K562 (cell line): ENCODE data around the gene SHH. TPM values are rescaled to one million over a fixed set of nuclear protein-coding genes. Genes with fewer than 3 reads are reported as not detected.
A peak's percentile ranks its signal among the peaks of the same experiment; 100 is the strongest.

Experiments
- ATAC-seq: fragments of 200-7000 bp; cut with Tn5 transposase; 3 replicates; pipeline ENCODE4 v1.9.1; 2020; ENCODE audit warnings: moderate library complexity
- BruUV-seq: library from RNA; stranded (reverse); fragments of 400-500 nt; replicated peaks from 2 replicates; lab custom pipeline; 2021; lab: Mats Ljungman, UMichigan
- CTCF ChIA-PET: fragments of 300-600 bp; formaldehyde crosslinking; extraction: SDS; loops from one replicate; lab custom pipeline; 2021; ENCODE audit warnings: low intra/inter-chr PET ratio; lab: Yijun Ruan, JAX
- POLR2A ChIA-PET: fragments of 300-600, 350-650 bp; sonication (Branson Sonifier 250); formaldehyde crosslinking; extraction: SDS; loops from one replicate; lab custom pipeline; 2021; ENCODE audit warnings: antibody characterized with exemption, inconsistent platforms; lab: Yijun Ruan, JAX
- DNase-seq, 4 experiments: peaks; one replicate each; pipeline versions ENCODE4 v3.0.0 to v3.0.0-alpha.2; 2011 to 2018; ENCODE audit warnings: low spot score in 3 of 4, mixed read lengths in 3 of 4; ENCODE audit errors: extremely low read depth in 1 of 4
- FAIRE-seq: peaks from 2 replicates; lab custom pipeline; 2011; peaks lifted over from hg19 to GRCh38; lab: Jason Lieb, UNC
- H2AFZ ChIP-seq: 2 replicates; pipeline ENCODE4 v1.6.0; 2011; ENCODE audit warnings: low read depth, low read length, control low read depth, inconsistent platforms
- H3K27ac ChIP-seq: fragments of 200-600 bp; 3 replicates; pipeline ENCODE4 v1.8.0; 2011; ENCODE audit warnings: low read depth, mild to moderate bottlenecking, control low read depth, inconsistent platforms, low read length, moderate library complexity, mixed read lengths; ENCODE audit errors: extremely low read depth
- H3K27me3 ChIP-seq, 2 experiments: fragments of 300-600 bp in 1 of 2; 2 replicates in 1 of 2; 3 replicates in 1 of 2; pipeline versions ENCODE4 v1.6.0 to v1.8.0; 2011; ENCODE audit warnings: inconsistent platforms in 2 of 2, low read length in 2 of 2, mild to moderate bottlenecking in 1 of 2, mixed read lengths in 1 of 2, moderate library complexity in 1 of 2; ENCODE audit not compliant: control insufficient read depth in 2 of 2, insufficient read depth in 2 of 2
- H3K36me3 ChIP-seq: fragments of 300-600 bp; 3 replicates; pipeline ENCODE4 v1.8.0; 2011; ENCODE audit warnings: mild to moderate bottlenecking, low read length, inconsistent platforms; ENCODE audit not compliant: control insufficient read depth, insufficient read depth
- H3K4me1 ChIP-seq, 2 experiments: fragments of 200-600 bp in 1 of 2; replicated peaks in 1 of 2; 2 replicates in 1 of 2; 3 replicates in 1 of 2; pipeline versions ENCODE4 v1.5.1 to v1.8.0; 2011; ENCODE audit warnings: inconsistent platforms in 2 of 2, low read length in 2 of 2, mild to moderate bottlenecking in 1 of 2, mixed read lengths in 1 of 2, moderate library complexity in 1 of 2; ENCODE audit not compliant: control insufficient read depth in 2 of 2, insufficient read depth in 2 of 2
- H3K4me2 ChIP-seq: 2 replicates; pipeline ENCODE4 v1.6.1; 2011; ENCODE audit warnings: low read length, control low read depth, inconsistent platforms, mixed read lengths; ENCODE audit not compliant: insufficient read depth
- H3K4me3 ChIP-seq: fragments of 200-600 bp; sonication (generic), shearing (Covaris generic); 2 replicates; pipeline ENCODE4 v1.5.1; 2016; ENCODE audit warnings: control low read depth, inconsistent platforms
- H3K79me2 ChIP-seq: fragments of 200-600 bp; 3 replicates; pipeline ENCODE4 v1.8.0; 2011; ENCODE audit warnings: low read length, inconsistent platforms; ENCODE audit not compliant: control insufficient read depth, insufficient read depth
- H3K9ac ChIP-seq, 2 experiments: 2 replicates each; pipeline versions ENCODE4 v1.6.0 to v1.6.1; 2011; ENCODE audit warnings: low read depth in 2 of 2, low read length in 2 of 2, control low read depth in 1 of 2, inconsistent platforms in 1 of 2, mild to moderate bottlenecking in 1 of 2, mixed read lengths in 1 of 2; ENCODE audit not compliant: insufficient read depth in 1 of 2
- H3K9me1 ChIP-seq: one replicate; pipeline ENCODE4 v1.6.0; 2011; ENCODE audit warnings: inconsistent platforms, mild to moderate bottlenecking, low read length, moderate library complexity; ENCODE audit not compliant: control insufficient read depth, insufficient read depth
- H3K9me3 ChIP-seq: replicated peaks from 2 replicates; pipeline ENCODE4 v1.5.1; 2011; ENCODE audit warnings: low read depth, low read length, inconsistent platforms; ENCODE audit not compliant: control insufficient read depth, insufficient read depth
- H4K20me1 ChIP-seq: replicated peaks from 2 replicates; pipeline ENCODE4 v1.6.1; 2011; ENCODE audit warnings: low read length, inconsistent platforms, mixed read lengths; ENCODE audit not compliant: control insufficient read depth, insufficient read depth
- CCNT2 ChIP-seq: IDR thresholded peaks from 2 replicates; pipeline ENCODE4 v1.6.1; 2011; ENCODE audit warnings: borderline replicate concordance, low read depth, mild to moderate bottlenecking, moderate library complexity, mixed read lengths, low read length; ENCODE audit not compliant: insufficient read length; ENCODE audit errors: extremely low read depth
- ELK3 ChIP-seq: fragments of 450-650 bp; formaldehyde crosslinking; IDR thresholded peaks from 2 replicates; pipeline ENCODE4 v1.4.0; 2020; ENCODE audit warnings: mild to moderate bottlenecking
- FOXA1 ChIP-seq: fragments of 450-650 bp; IDR thresholded peaks from 2 replicates; pipeline ENCODE4 v1.6.1; 2016; ENCODE audit warnings: mild to moderate bottlenecking, borderline replicate concordance
- JUNB ChIP-seq: fragments of 450-650 bp; formaldehyde crosslinking; conservative IDR thresholded peaks from 2 replicates; pipeline ENCODE4 v1.4.0; 2020; ENCODE audit warnings: mild to moderate bottlenecking
- MAZ ChIP-seq, 2 experiments: fragments of 450-650 bp in 1 of 2; sonication (generic) in 1 of 2; formaldehyde crosslinking; IDR thresholded peaks in 1 of 2; conservative IDR thresholded peaks in 1 of 2; 2 replicates each; pipeline versions ENCODE4 v1.4.0 to v1.5.0; 2020; ENCODE audit warnings: mild to moderate bottlenecking in 1 of 2, missing genetic modification reagents in 1 of 2
- MLLT1 ChIP-seq, 2 experiments: fragments of 450-650 bp; IDR thresholded peaks; 2 replicates each; pipeline ENCODE4 v1.6.1; 2016
- NR2C1 ChIP-seq, 2 experiments: fragments of 450-650 bp; IDR thresholded peaks; 2 replicates each; pipeline ENCODE4 v1.6.1; 2017; ENCODE audit warnings: mild to moderate bottlenecking in 2 of 2, antibody characterized with exemption in 1 of 2, inconsistent platforms in 1 of 2, missing compliant biosample characterization in 1 of 2, missing genetic modification characterization in 1 of 2
- OTX1 ChIP-seq: fragments of 450-650 bp; formaldehyde crosslinking; IDR thresholded peaks from 2 replicates; pipeline ENCODE4 v1.4.0; 2022; ENCODE audit warnings: mild to moderate bottlenecking
- PHF20 ChIP-seq: fragments of 450-650 bp; IDR thresholded peaks from 2 replicates; pipeline ENCODE4 v1.6.1; 2018; ENCODE audit not compliant: partially characterized antibody
- POLR3G ChIP-seq: IDR thresholded peaks from 2 replicates; pipeline ENCODE4 v1.6.1; 2011; ENCODE audit not compliant: insufficient read length, insufficient replicate concordance; ENCODE audit errors: extremely low read depth
- RAD21 ChIP-seq, 2 experiments: fragments of 250-450 bp in 1 of 2; fragments of 450-650 bp in 1 of 2; sonication (Bioruptor Pico) in 1 of 2; formaldehyde crosslinking in 1 of 2; IDR thresholded peaks in 1 of 2; conservative IDR thresholded peaks in 1 of 2; 2 replicates each; pipeline versions ENCODE4 v1.4.0 to v1.8.0; 2020 to 2022; ENCODE audit warnings: mild to moderate bottlenecking in 2 of 2, moderate library complexity in 1 of 2
- RFX5 ChIP-seq: IDR thresholded peaks from 2 replicates; pipeline ENCODE4 v1.6.1; 2011; ENCODE audit warnings: low read depth, mild to moderate bottlenecking, improper control_type of control experiment, low read length
- SFPQ ChIP-seq: fragments of 200-400 bp; formaldehyde crosslinking; IDR thresholded peaks from 2 replicates; pipeline ENCODE4 v1.6.1; 2017; ENCODE audit warnings: mild to moderate bottlenecking, low read depth, low read length, moderate library complexity
- SUPT5H ChIP-seq: fragments of 450-650 bp; IDR thresholded peaks from 2 replicates; pipeline ENCODE4 v1.6.1; 2016
- ZEB2 ChIP-seq: fragments of 450-650 bp; IDR thresholded peaks from 2 replicates; pipeline ENCODE4 v1.6.1; 2016
- ZNF444 ChIP-seq: fragments of 250-450 bp; sonication (Bioruptor Pico); IDR thresholded peaks from 2 replicates; pipeline ENCODE4 v1.4.0; 2020; ENCODE audit warnings: mild to moderate bottlenecking, moderate library complexity
- ZNF589 ChIP-seq: fragments of 200-800 bp; sonication (Bioruptor generic); IDR thresholded peaks from 2 replicates; pipeline ENCODE4 v1.6.1; 2016; ENCODE audit warnings: low read depth, missing genetic modification characterization, missing compliant biosample characterization
- WGBS: fragments of 100-300 bp; shearing (Covaris generic); methylation state at CpG from one replicate; pipeline ENCODE4 v1.1.6; 2016; ENCODE audit warnings: low coverage, mixed read lengths; ENCODE audit not compliant: insufficient coverage; ENCODE audit errors: missing lambda C conversion rate; 5-methylcytosine and 5-hydroxymethylcytosine counted together
- in situ Hi-C: fragments of 300-500 bp; cut with MboI; formaldehyde crosslinking; loops from 4 replicates; pipeline ENCODE4 v1.15.0; 2018; ENCODE audit warnings: inconsistent platforms, mixed read lengths
- intact Hi-C: fragments of 100-400 bp; cut with micrococcal nuclease; formaldehyde crosslinking; loops from 2 replicates; pipeline ENCODE4 v1.14.2; 2022
- polyA plus RNA-seq, 8 experiments: library from polyadenylated mRNA; depleted of rRNA in 4 of 8; stranded (reverse) in 5 of 8; unstranded in 3 of 8; fragments of >200 nt; fragmentation: Nextera tagmentation in 2 of 8; fragmentation: Illumina TruSeq in 1 of 8; extraction: Ambion mirVana in 2 of 8; extraction: Trizol in 1 of 8; gene quantifications; 2 replicates each; pipeline versions ENCODE4 v1.2.1 to v1.2.3, GENCODE V29; 2011 to 2014; ENCODE audit warnings: inconsistent platforms in 1 of 8, missing spikeins in 1 of 8
- total RNA-seq, 7 experiments: library from RNA; depleted of rRNA in 6 of 7; stranded (reverse); fragments of >200 nt in 6 of 7; fragmentation: Illumina TruSeq in 2 of 7; extraction: Trizol in 2 of 7; gene quantifications; 2 replicates each; pipeline versions ENCODE4 v1.2.1 to v1.2.3, GENCODE V29; 2011 to 2021; ENCODE audit warnings: low replicate concordance in 1 of 7

The SHH gene
- total and polyA plus RNA-seq, 9 of the 15 experiments (the other 6 are each of a cell fraction or from before 2014, with no cell fraction given): 0.09 TPM; not detected in 8

- 16% methylated on average over 11 of the region's 11 CpGs for WGBS
- H3K9me3 ChIP-seq: no peaks in the 10 kb centered on the region; the same call in 1 of the 2 replicates
- H3K9ac ChIP-seq: no peak overlapping the region
- intact Hi-C loops (no loop called here), in situ Hi-C loops (no loop called here)
- no peak overlapping the region for H3K4me3 ChIP-seq
- H2AFZ ChIP-seq: no peak overlapping the region
- H3K4me2 ChIP-seq: no peak overlapping the region
- H3K27me3 ChIP-seq: peaks cover 6 to 25% of the 10 kb centered on the region in 2 experiments; a peak in 4 of 5 replicates
- H4K20me1 ChIP-seq: 0 out of 2 replicates have a peak, but pooled peaks cover 4% of the 10 kb centered on the region
- no peak overlapping the region for H3K27ac ChIP-seq
- ATAC-seq: no peak
- ChIA-PET CTCF (no interaction called here), POLR2A (no interaction called here)
- H3K9me1 ChIP-seq: no peaks in the 10 kb centered on the region
- no peaks in the 10 kb centered on the region for H3K36me3 ChIP-seq
- no peak for FAIRE-seq
- BruUV-seq: no TSS peak
- DNase-seq: no peak
- no peaks in the 10 kb centered on the region for H3K79me2 ChIP-seq
- H3K4me1 ChIP-seq: peaks cover 0 to 25% of the 10 kb centered on the region in 2 experiments; a peak in 2 of 5 replicates
- no peak for TF ChIP-seq CCNT2
- no peak for TF ChIP-seq ELK3 (CRISPR knock-in tag)
- no peak for TF ChIP-seq ZNF444 (CRISPR knock-in tag)
- TF ChIP-seq SUPT5H: no peak
- peak in 1 of 2 experiments; percentile 31; a peak in 1 of 4 replicates for TF ChIP-seq MLLT1 (IDR thresholded peaks at IDR 0.05)
- TF ChIP-seq RFX5: no peak
- no peak for TF ChIP-seq MAZ (CRISPR knock-in tag; conservative IDR thresholded peaks at IDR 0.05 in 1 of 2, IDR thresholded peaks at IDR 0.05 in 1 of 2)
- TF ChIP-seq ZEB2: no peak
- no peak for TF ChIP-seq JUNB (CRISPR knock-in tag)
- no peak for TF ChIP-seq SFPQ
- TF ChIP-seq FOXA1: no peak
- TF ChIP-seq OTX1 (CRISPR knock-in tag): 0 out of 2 replicates have a peak, but pooled peaks have one; percentile 46
- peak; percentile 32 for TF ChIP-seq PHF20
- no peak for TF ChIP-seq POLR3G
- TF ChIP-seq RAD21 (CRISPR knock-in tag; conservative IDR thresholded peaks at IDR 0.05 in 1 of 2, IDR thresholded peaks at IDR 0.05 in 1 of 2): no peak
- no peak for TF ChIP-seq ZNF589 (CRISPR knock-in tag)
- no peak for TF ChIP-seq NR2C1 (IDR thresholded peaks at IDR 0.05)
- no peak for TF ChIP-seq NR2C1 (tag; IDR thresholded peaks at IDR 0.05)
These were observed 19.2 kb downstream of the SHH start for GRCh38 chr7:155792999-155793560.
